Stimulated activated CD8-positive, alpha-beta memory T cell treated with anti-CD3 and anti-CD28 coated beads, Interleukin-15, amount 100 ng/mL, for 4 hours (primary cell): ENCODE data around the gene EVA1B.

Experiments used
- DNase-seq, 2 donors: peaks; one replicate each; pipeline ENCODE4 v3.0.0-alpha.2; 2020; ENCODE audit warnings: low read depth in 2 of 2

EVA1B gene

GRCh38 chr1:36323636-36324352, at the start of gene EVA1B:
Gene EVA1B (minus strand): TSS chr1:36323645. CDS start chr1:36323037, 608 bp downstream.
- DNase-seq = no peak

- DNase-seq = no peak
Observed at GRCh38 chr1:36372617-36373016, 49.2 kb upstream of the EVA1B start.

- peak in 1 of 2 donors; percentile 64 for DNase-seq
Observed at GRCh38 chr1:36369061-36369861, 45.8 kb upstream of the EVA1B start.

GRCh38 chr1:36367798-36368197, 44.4 kb upstream of the EVA1B start:
- no peak for DNase-seq

GRCh38 chr1:36367066-36367465, 43.6 kb upstream of the EVA1B start:
- DNase-seq = no peak

- peak in 1 of 2 donors; percentile 12 for DNase-seq
Observed at GRCh38 chr1:36366091-36366661, 42.7 kb upstream of the EVA1B start.

GRCh38 chr1:36365381-36365780, 41.9 kb upstream of the EVA1B start:
- DNase-seq = no peak

- no peak for DNase-seq
Observed at GRCh38 chr1:36359911-36360550, 36.6 kb upstream of the EVA1B start.

- DNase-seq = no peak
Observed at GRCh38 chr1:36359383-36359782, 35.9 kb upstream of the EVA1B start.

GRCh38 chr1:36358514-36359084, 35.2 kb upstream of the EVA1B start:
- DNase-seq = no peak

GRCh38 chr1:36355811-36356210, 32.4 kb upstream of the EVA1B start:
- no peak for DNase-seq

- DNase-seq = no peak
Observed at GRCh38 chr1:36354486-36354885, 31.0 kb upstream of the EVA1B start.

GRCh38 chr1:36352910-36353878, 29.7 kb upstream of the EVA1B start:
- no peak for DNase-seq

- DNase-seq = no peak
Observed at GRCh38 chr1:36352125-36352909, 28.9 kb upstream of the EVA1B start.

- DNase-seq = no peak
Observed at GRCh38 chr1:36351227-36351977, 28.0 kb upstream of the EVA1B start.

- DNase-seq = peak in 1 of 2 donors; percentile 31
Observed at GRCh38 chr1:36350659-36351226, 27.3 kb upstream of the EVA1B start.

GRCh38 chr1:36349839-36350238, 26.4 kb upstream of the EVA1B start:
- no peak for DNase-seq

- no peak for DNase-seq
Observed at GRCh38 chr1:36349241-36349671, 25.8 kb upstream of the EVA1B start.
